Subcutaneous abdominal adipose tissue (tissue), 5 donors: ENCODE results near the gene TYROBP.

Experiments
- H3K27ac ChIP-seq: one replicate; pipeline ENCODE4 v1.7.0; 2013; ENCODE audit warnings: low read depth, mild to moderate bottlenecking, inconsistent platforms, low read length, moderate library complexity
- H3K27me3 ChIP-seq, 5 donors: one replicate each; pipeline ENCODE4 v1.7.0; 2013; ENCODE audit warnings: low read length in 5 of 5, inconsistent platforms in 1 of 5; ENCODE audit not compliant: control insufficient read depth in 5 of 5, insufficient read depth in 4 of 5
- H3K36me3 ChIP-seq, 5 donors: one replicate each; pipeline ENCODE4 v1.7.0; 2013; ENCODE audit warnings: low read length in 5 of 5; ENCODE audit not compliant: control insufficient read depth in 5 of 5, insufficient read depth in 5 of 5
- H3K4me1 ChIP-seq, 5 donors: one replicate each; pipeline ENCODE4 v1.7.0; 2013; ENCODE audit warnings: low read length in 5 of 5, mild to moderate bottlenecking in 3 of 5, moderate library complexity in 1 of 5; ENCODE audit not compliant: control insufficient read depth in 5 of 5, insufficient read depth in 5 of 5
- H3K4me3 ChIP-seq, 5 donors: one replicate each; pipeline ENCODE4 v1.7.0; 2013; ENCODE audit warnings: low read length in 5 of 5, low read depth in 1 of 5
- H3K9ac ChIP-seq, 5 donors: one replicate each; pipeline ENCODE4 v1.7.0; 2013; ENCODE audit warnings: low read length in 5 of 5, mild to moderate bottlenecking in 4 of 5, moderate library complexity in 3 of 5
- H3K9me3 ChIP-seq, 5 donors: one replicate each; pipeline ENCODE4 v1.7.0; 2013; ENCODE audit warnings: low read length in 5 of 5; ENCODE audit not compliant: control insufficient read depth in 5 of 5
- donor health status: healthy.
- donor health status: healthy.
- donor health status: healthy.
- donor health status: healthy.
- donor health status: healthy.

TYROBP gene

GRCh38 chr19:35890113-35890650 is 17.9 kb downstream of the TYROBP start:
- no peaks in the 10 kb centered on the region for H3K27me3 ChIP-seq
- peaks cover 7 to 78% (median 55%) of the 10 kb centered on the region in 5 donors for H3K36me3 ChIP-seq
- no peak overlapping the region for H3K27ac ChIP-seq
- no peak overlapping the region for H3K9ac ChIP-seq
- H3K4me3 ChIP-seq: no peak overlapping the region
- H3K4me1 ChIP-seq: no peaks in the 10 kb centered on the region
- no peaks in the 10 kb centered on the region for H3K9me3 ChIP-seq

DNA sequence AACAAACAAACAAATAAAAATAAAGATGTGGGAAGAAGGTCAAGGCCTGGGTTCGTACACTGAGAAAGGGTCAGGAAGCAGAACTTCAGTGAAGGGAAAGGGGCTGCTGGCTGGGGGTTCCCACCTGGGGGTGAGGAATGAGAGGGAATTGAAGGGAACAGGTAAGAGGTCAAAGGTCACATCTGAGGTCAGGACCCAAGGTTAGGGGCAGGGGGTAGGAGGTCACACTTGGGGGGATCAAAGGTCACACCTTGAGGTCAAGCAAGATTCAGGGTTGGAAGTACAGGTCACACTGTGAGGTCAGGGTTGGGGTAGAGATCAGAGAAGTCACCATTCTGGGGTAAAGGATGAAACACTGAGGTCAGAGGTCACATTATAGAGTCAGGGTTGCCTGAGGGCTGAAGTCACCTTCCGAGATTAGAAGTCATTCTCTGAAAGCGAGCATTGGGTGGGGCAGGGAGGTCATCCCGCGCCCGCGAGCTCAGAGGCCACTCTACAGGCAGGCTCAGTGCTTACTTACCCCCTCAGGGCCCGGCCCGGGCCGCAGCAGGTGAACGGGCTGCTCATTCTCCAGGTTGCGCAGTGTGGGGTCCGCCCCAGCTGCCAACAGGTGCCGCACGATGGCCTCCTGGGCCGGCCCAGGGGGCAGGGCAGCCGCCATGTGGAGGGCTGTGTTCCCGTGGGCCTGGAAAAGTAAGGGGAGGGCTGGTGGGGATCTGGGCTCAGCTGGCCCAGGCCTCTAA is 18.6 kb downstream of the TYROBP start:
- Histone ChIP-seq H3K36me3 (peaks cover 7 to 72% (median 54%) of the 10 kb centered on the region in 5 donors), H3K27ac (no peak overlapping the region)

GRCh38 chr19:35888398-35888797 is 19.7 kb downstream of the TYROBP start:
- H3K36me3 ChIP-seq: peaks cover 7 to 61% (median 49%) of the 10 kb centered on the region in 5 donors
- no peak overlapping the region for H3K27ac ChIP-seq
- no peak overlapping the region for H3K9ac ChIP-seq
- no peaks in the 10 kb centered on the region for H3K27me3 ChIP-seq
- no peaks in the 10 kb centered on the region for H3K9me3 ChIP-seq
- H3K4me3 ChIP-seq: no peak overlapping the region
- no peaks in the 10 kb centered on the region for H3K4me1 ChIP-seq

More for the DNA sequence above, 18.6 kb downstream of the TYROBP start:
- Histone ChIP-seq H3K9me3 (no peaks in the 10 kb centered on the region), H3K4me1 (no peaks in the 10 kb centered on the region), H3K9ac (no peak overlapping the region), H3K4me3 (no peak overlapping the region), H3K27me3 (no peaks in the 10 kb centered on the region)

DNA sequence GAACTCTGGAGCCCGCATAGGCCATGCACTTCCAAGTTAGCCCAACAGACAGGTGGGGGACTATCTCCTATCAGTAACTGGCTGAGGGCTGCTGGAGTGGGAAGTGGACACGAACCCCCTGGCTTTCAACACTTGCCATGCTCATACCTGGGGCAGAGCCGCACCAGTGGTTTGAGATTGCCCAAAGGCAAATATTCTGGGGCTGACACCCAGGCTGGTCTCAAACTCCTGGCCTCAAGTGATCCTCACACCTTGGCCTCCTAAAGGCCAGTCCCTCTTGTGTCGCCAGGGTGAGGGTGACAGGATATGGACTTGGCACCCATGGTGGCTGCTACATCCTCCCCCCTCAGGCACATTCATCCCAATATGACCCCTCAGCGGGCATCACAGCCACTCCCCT is 20.9 kb downstream of the TYROBP start:
- no peaks in the 10 kb centered on the region for H3K27me3 ChIP-seq
- H3K36me3 ChIP-seq: peaks cover 4 to 50% (median 38%) of the 10 kb centered on the region in 5 donors
- no peak overlapping the region for H3K9ac ChIP-seq
- no peaks in the 10 kb centered on the region for H3K9me3 ChIP-seq
- no peak overlapping the region for H3K27ac ChIP-seq
- no peaks in the 10 kb centered on the region for H3K4me1 ChIP-seq
- no peak overlapping the region for H3K4me3 ChIP-seq

DNA sequence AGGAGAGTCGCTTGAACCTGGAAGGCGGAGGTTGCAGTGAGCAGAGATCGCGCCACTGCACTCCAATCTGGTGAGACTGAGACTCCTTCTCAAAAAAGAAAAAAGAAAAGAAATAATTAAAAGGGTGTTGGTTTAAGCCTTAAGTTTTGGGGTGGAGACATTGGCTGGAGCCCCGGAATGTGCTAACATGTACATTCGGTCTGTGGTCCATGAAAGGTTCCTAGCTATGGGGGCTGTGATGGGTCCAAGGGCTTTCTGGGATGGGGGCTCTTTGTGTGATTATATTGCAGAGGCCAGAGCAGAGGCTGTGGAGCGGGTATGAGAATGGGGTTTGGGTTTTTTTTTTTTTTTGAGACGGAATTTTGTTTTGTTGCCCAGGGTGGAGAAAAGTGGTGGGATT is 22.2 kb downstream of the TYROBP start:
- H3K4me1 ChIP-seq: no peaks in the 10 kb centered on the region
- no peak overlapping the region for H3K9ac ChIP-seq
- H3K4me3 ChIP-seq: no peak overlapping the region
- no peak overlapping the region for H3K27ac ChIP-seq
- H3K36me3 ChIP-seq: peaks cover 1 to 40% (median 36%) of the 10 kb centered on the region in 5 donors
- H3K27me3 ChIP-seq: no peaks in the 10 kb centered on the region
- H3K9me3 ChIP-seq: no peaks in the 10 kb centered on the region

DNA sequence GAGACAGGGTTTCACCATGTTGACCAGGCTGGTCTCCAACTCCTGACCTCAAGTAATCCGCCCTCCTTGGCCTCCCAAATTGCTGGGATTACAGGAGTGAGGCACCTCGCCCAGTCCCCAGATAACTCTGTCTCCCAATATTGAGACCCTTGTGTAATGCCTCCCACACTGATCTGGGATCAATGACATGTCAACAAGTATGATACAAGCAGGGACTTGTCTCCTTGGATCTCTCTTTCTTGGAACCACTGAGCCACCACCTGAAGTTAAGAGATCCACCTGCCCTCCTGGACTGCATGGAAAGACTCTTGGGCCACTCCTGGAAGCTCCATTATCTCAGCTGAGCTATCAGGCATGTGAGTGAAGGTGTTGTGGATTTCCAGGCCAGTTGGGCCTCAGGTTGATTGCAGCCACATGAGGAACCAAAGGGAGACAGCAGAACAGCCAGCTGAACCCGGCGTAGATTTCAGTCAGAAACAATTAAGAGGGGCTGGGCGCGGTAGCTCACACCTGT is 22.8 kb downstream of the TYROBP start:
- H3K9ac ChIP-seq: no peak overlapping the region
- no peaks in the 10 kb centered on the region for H3K4me1 ChIP-seq
- no peaks in the 10 kb centered on the region for H3K27me3 ChIP-seq
- H3K27ac ChIP-seq: no peak overlapping the region
- H3K9me3 ChIP-seq: no peaks in the 10 kb centered on the region
- H3K4me3 ChIP-seq: no peak overlapping the region
- H3K36me3 ChIP-seq: peaks cover 0 to 34% (median 29%) of the 10 kb centered on the region in 5 donors

GRCh38 chr19:35883882-35884281 is 24.2 kb downstream of the TYROBP start:
- H3K4me1 ChIP-seq: peaks cover 0 to 3% (median 0%) of the 10 kb centered on the region in 5 donors
- H3K4me3 ChIP-seq: no peak overlapping the region
- no peaks in the 10 kb centered on the region for H3K9me3 ChIP-seq
- no peak overlapping the region for H3K27ac ChIP-seq
- no peak overlapping the region for H3K9ac ChIP-seq
- H3K36me3 ChIP-seq: peaks cover 0 to 20% (median 16%) of the 10 kb centered on the region in 5 donors
- peaks cover 0 to 2% (median 0%) of the 10 kb centered on the region in 5 donors for H3K27me3 ChIP-seq

DNA sequence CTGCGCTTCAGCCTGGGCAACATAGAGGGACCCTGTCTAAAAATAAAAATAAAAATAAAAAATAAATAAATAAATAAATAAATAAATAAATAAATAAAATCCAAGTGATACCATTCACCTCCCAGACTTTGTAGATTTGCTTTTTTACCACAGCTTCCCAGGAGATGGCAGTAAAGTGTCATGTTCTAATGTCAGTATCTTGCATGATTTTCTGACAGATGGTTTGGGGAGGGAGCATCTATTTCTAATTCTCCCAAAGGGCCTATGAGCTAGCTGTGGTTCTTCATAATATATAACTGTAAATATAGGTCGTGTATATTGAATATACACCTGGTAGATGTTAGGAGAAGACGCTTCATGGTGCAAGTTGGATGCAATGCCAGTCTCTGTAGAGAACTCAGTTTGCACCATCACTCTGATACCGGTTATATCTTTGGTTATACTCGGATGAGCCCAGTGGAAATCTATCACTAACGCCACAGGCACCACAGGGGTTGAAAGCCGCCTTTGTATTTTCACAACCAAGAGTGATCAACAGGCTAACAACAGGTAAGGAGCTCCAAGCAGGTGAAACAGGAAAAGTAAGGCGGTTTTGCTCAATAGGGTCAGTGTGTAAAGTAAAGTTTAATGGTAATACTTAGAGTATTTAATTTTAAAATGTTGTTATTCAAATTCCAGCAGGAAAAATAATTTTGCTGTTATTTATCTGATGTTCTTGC is 25.8 kb downstream of the TYROBP start:
- no peak overlapping the region for H3K9ac ChIP-seq

GRCh38 chr19:35879770-35880317 is 28.3 kb downstream of the TYROBP start:
- Histone ChIP-seq H3K27ac (no peak overlapping the region), H3K9me3 (no peaks in the 10 kb centered on the region), H3K36me3 (no peaks in the 10 kb centered on the region), H3K4me3 (no peak overlapping the region), H3K4me1 (peaks cover 0 to 3% (median 0%) of the 10 kb centered on the region in 5 donors), H3K9ac (no peak overlapping the region), H3K27me3 (peaks cover 0 to 9% (median 0%) of the 10 kb centered on the region in 5 donors)

More for the DNA sequence above, 25.8 kb downstream of the TYROBP start:
- Histone ChIP-seq H3K4me3 (no peak overlapping the region), H3K27ac (no peak overlapping the region), H3K9me3 (no peaks in the 10 kb centered on the region), H3K27me3 (peaks cover 0 to 9% (median 0%) of the 10 kb centered on the region in 5 donors), H3K36me3 (peaks cover 0 to 5% (median 4%) of the 10 kb centered on the region in 5 donors), H3K4me1 (peaks cover 0 to 3% (median 0%) of the 10 kb centered on the region in 5 donors)
